HepG2 (cell line): Measurements from ENCODE around the gene CRTC2. TPM values are rescaled to one million over a fixed set of nuclear protein-coding genes. Genes with fewer than 3 reads are reported as not detected.
A peak's percentile ranks its signal among the peaks of the same experiment; 100 is the strongest.

Experiments
- BCLAF1 ChIP-seq: fragments of 450-650 bp; IDR thresholded peaks from 2 replicates; pipeline ENCODE4 v1.6.1; 2017; ENCODE audit warnings: mild to moderate bottlenecking
- DMTF1 ChIP-seq: sonication (generic); formaldehyde crosslinking; IDR thresholded peaks from 2 replicates; pipeline ENCODE4 v1.4.0; 2020; ENCODE audit warnings: mild to moderate bottlenecking, missing genetic modification reagents
- GLI4 ChIP-seq: sonication (generic); formaldehyde crosslinking; IDR thresholded peaks from 2 replicates; pipeline ENCODE4 v1.5.1; 2020; ENCODE audit warnings: missing genetic modification reagents, mild to moderate bottlenecking, moderate library complexity, borderline replicate concordance
- JUNB ChIP-seq: sonication (generic); formaldehyde crosslinking; IDR thresholded peaks from 2 replicates; pipeline ENCODE4 v1.8.0; 2022; ENCODE audit warnings: missing genetic modification reagents, mild to moderate bottlenecking, borderline replicate concordance
- KDM4B ChIP-seq: sonication (generic); formaldehyde crosslinking; IDR thresholded peaks from 2 replicates; pipeline ENCODE4 v1.4.0; 2020; ENCODE audit warnings: missing genetic modification reagents
- KLF6 ChIP-seq: IDR thresholded peaks from 2 replicates; pipeline ENCODE4 v1.8.0; 2016; ENCODE audit warnings: missing biosample characterization, missing genetic modification reagents
- RCOR2 ChIP-seq: IDR thresholded peaks from 2 replicates; pipeline ENCODE4 v1.6.1; 2016; ENCODE audit warnings: missing biosample characterization, missing genetic modification reagents
- SOX5 ChIP-seq: IDR thresholded peaks from 2 replicates; pipeline ENCODE4 v1.6.1; 2016; ENCODE audit warnings: borderline replicate concordance
- TCF12 ChIP-seq, 2 experiments: fragments of 450-650 bp in 1 of 2; sonication (generic) in 1 of 2; formaldehyde crosslinking in 1 of 2; IDR thresholded peaks; 2 replicates each; pipeline versions ENCODE4 v1.6.1 to v1.8.0; 2017 to 2022; ENCODE audit warnings: antibody characterized with exemption in 1 of 2, mild to moderate bottlenecking in 1 of 2, missing genetic modification reagents in 1 of 2, moderate library complexity in 1 of 2
- ZBTB1 ChIP-seq: sonication (generic); formaldehyde crosslinking; IDR thresholded peaks from 2 replicates; pipeline ENCODE4 v1.4.0; 2020; ENCODE audit warnings: missing genetic modification reagents, borderline replicate concordance
- ZBTB2 ChIP-seq: sonication (generic); formaldehyde crosslinking; IDR thresholded peaks from 2 replicates; pipeline ENCODE4 v1.8.0; 2022; ENCODE audit warnings: low read depth, missing genetic modification reagents
- ZBTB7B ChIP-seq: sonication (generic); formaldehyde crosslinking; IDR thresholded peaks from 2 replicates; pipeline ENCODE4 v1.4.0; 2020; ENCODE audit warnings: missing genetic modification reagents
- ZKSCAN8 ChIP-seq: IDR thresholded peaks from 2 replicates; pipeline ENCODE4 v1.6.1; 2016; ENCODE audit warnings: borderline replicate concordance, missing genetic modification reagents, missing compliant biosample characterization
- ZNF207 ChIP-seq: fragments of 450-650 bp; IDR thresholded peaks from 2 replicates; pipeline ENCODE4 v1.6.1; 2016; ENCODE audit warnings: antibody characterized with exemption, borderline replicate concordance
- ZNF644 ChIP-seq: IDR thresholded peaks from 2 replicates; pipeline ENCODE4 v1.6.1; 2016; ENCODE audit warnings: low read depth
- polyA plus RNA-seq, 8 experiments: library from polyadenylated mRNA; depleted of rRNA in 3 of 8; stranded (reverse) in 7 of 8; unstranded in 1 of 8; fragments of >200 nt; fragmentation: Illumina TruSeq in 4 of 8; extraction: Trizol in 4 of 8; gene quantifications; 2 replicates each; pipeline versions ENCODE4 v1.2.1 to v1.2.3, GENCODE V29; 2011 to 2016; ENCODE audit warnings: low read depth in 4 of 8, missing spikeins in 1 of 8, mixed read lengths in 1 of 8; ENCODE audit not compliant: insufficient read depth in 1 of 8
- total RNA-seq, 5 experiments: library from RNA; depleted of rRNA; stranded (reverse); fragments of >200 nt; fragmentation: Illumina TruSeq; extraction: Trizol; gene quantifications; 2 replicates each; pipeline ENCODE4 v1.2.3, GENCODE V29; 2016; ENCODE audit warnings: low read depth in 1 of 5
- TF ChIP-seq, protein P1 (sequence below): sonication (generic); formaldehyde crosslinking; IDR thresholded peaks from 2 replicates; pipeline ENCODE4 v1.4.0; 2020; ENCODE audit warnings: missing genetic modification reagents, mild to moderate bottlenecking, borderline replicate concordance
- TF ChIP-seq, protein P2 (sequence below): sonication (generic); formaldehyde crosslinking; IDR thresholded peaks from 2 replicates; pipeline ENCODE4 v1.4.0; 2020; ENCODE audit warnings: missing genetic modification reagents

Gene CRTC2
- total and polyA plus RNA-seq, 2 of the 13 experiments (the other 11 are each of a cell fraction or from before 2014, with no cell fraction given): 6.1 to 26.7 TPM

DNA sequence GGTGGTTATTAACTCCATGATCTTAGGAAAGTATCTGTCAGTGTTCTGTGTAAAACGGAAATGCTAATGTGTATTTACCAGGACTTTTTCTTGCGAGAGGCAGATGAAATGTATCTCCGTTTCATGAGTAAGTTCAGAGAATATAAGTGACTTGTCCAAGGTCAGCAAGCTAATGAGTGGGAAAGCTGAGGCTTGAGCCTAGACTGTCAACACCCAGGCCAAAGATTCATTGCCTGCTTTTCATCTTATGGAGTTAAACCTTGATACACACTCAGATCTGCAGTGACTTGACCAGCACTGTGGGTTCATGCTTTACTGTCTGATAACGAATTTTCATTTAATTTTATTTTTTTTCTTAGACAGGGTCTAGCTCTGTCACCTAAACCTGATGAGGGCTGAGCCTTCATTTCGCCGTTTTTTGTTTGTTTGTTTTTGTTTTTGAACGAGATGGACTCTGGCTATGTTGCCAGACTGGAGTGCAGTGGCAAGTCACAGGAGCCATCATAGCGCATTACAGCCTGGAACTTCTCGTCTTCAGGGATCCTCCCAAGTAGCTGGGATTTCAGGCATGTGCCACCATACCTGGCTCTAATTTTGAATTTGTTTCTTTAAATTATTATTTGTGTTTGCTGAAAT is 20.0 kb upstream of the CRTC2 start (continued):
- TF ChIP-seq BCLAF1 (no peak), TCF12 (IDR thresholded peaks at IDR 0.05) (no peak), TCF12 (CRISPR knock-in tag; IDR thresholded peaks at IDR 0.05) (no peak), SOX5 (CRISPR knock-in tag) (no peak), ZNF207 (no peak), ZBTB7B (no peak), ZNF644 (0 out of 2 replicates have a peak, but pooled peaks have one; percentile 4), DMTF1 (0 out of 2 replicates have a peak, but pooled peaks have one; percentile 18), ZBTB2 (CRISPR knock-in tag) (no peak), ZKSCAN8 (CRISPR knock-in tag) (0 out of 2 replicates have a peak, but pooled peaks have one; percentile 0), JUNB (no peak), RCOR2 (no peak), ZBTB1 (no peak), KDM4B (no peak), GLI4 (CRISPR knock-in tag) (no peak), KLF6 (CRISPR knock-in tag) (no peak; the same call in 1 of the 2 replicates)
- TF ChIP-seq, protein P1, sequence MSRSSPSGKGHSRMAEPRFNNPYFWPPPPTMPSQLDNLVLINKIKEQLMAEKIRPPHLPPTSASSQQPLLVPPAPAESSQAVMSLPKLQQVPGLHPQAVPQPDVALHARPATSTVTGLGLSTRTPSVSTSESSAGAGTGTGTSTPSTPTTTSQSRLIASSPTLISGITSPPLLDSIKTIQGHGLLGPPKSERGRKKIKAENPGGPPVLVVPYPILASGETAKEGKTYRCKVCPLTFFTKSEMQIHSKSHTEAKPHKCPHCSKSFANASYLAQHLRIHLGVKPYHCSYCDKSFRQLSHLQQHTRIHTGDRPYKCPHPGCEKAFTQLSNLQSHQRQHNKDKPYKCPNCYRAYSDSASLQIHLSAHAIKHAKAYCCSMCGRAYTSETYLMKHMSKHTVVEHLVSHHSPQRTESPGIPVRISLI: no peak
- TF ChIP-seq, protein P2, sequence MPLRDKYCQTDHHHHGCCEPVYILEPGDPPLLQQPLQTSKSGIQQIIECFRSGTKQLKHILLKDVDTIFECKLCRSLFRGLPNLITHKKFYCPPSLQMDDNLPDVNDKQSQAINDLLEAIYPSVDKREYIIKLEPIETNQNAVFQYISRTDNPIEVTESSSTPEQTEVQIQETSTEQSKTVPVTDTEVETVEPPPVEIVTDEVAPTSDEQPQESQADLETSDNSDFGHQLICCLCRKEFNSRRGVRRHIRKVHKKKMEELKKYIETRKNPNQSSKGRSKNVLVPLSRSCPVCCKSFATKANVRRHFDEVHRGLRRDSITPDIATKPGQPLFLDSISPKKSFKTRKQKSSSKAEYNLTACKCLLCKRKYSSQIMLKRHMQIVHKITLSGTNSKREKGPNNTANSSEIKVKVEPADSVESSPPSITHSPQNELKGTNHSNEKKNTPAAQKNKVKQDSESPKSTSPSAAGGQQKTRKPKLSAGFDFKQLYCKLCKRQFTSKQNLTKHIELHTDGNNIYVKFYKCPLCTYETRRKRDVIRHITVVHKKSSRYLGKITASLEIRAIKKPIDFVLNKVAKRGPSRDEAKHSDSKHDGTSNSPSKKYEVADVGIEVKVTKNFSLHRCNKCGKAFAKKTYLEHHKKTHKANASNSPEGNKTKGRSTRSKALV: no peak
